Smooth muscle cell (in vitro differentiated cells): ENCODE measurements around the gene TRIM25. TPM values are rescaled to one million over a fixed set of nuclear protein-coding genes. Genes with fewer than 3 reads are reported as not detected.

Experiments
- DNase-seq: peaks from one replicate; lab custom pipeline; 2025; ENCODE audit not compliant: unreplicated experiment; lab: John Stamatoyannopoulos, UW
- H2AFZ ChIP-seq: fragments of 200-600 bp; sonication (generic); 2 replicates; pipeline ENCODE4 v1.6.0; 2016; ENCODE audit warnings: antibody characterized with exemption, low read depth, mild to moderate bottlenecking
- H3F3A ChIP-seq: fragments of 200-600 bp; sonication (generic); 2 replicates; pipeline ENCODE4 v1.6.0; 2017; ENCODE audit warnings: antibody characterized with exemption, low read depth
- H3K27ac ChIP-seq: fragments of 200-600 bp; sonication (generic); 2 replicates; pipeline ENCODE4 v1.5.1; 2016; ENCODE audit warnings: low read depth, mild to moderate bottlenecking
- H3K27me3 ChIP-seq: fragments of 200-600 bp; sonication (generic); 2 replicates; pipeline ENCODE4 v1.6.1; 2016; ENCODE audit warnings: low read depth, mild to moderate bottlenecking
- H3K36me3 ChIP-seq: fragments of 200-600 bp; sonication (generic); 2 replicates; pipeline ENCODE4 v1.5.1; 2016; ENCODE audit warnings: low read depth
- H3K4me1 ChIP-seq: fragments of 200-600 bp; sonication (generic); 2 replicates; pipeline ENCODE4 v1.5.1; 2016; ENCODE audit warnings: low read depth
- H3K4me2 ChIP-seq: fragments of 200-600 bp; sonication (generic); 2 replicates; pipeline ENCODE4 v1.6.0; 2016; ENCODE audit warnings: mild to moderate bottlenecking
- H3K4me3 ChIP-seq: fragments of 200-600 bp; sonication (generic); 2 replicates; pipeline ENCODE4 v1.5.1; 2016; ENCODE audit warnings: mild to moderate bottlenecking
- H3K79me2 ChIP-seq: fragments of 200-600 bp; sonication (generic); 2 replicates; pipeline ENCODE4 v1.6.0; 2016; ENCODE audit warnings: low read depth, mild to moderate bottlenecking
- H3K9ac ChIP-seq: fragments of 200-600 bp; sonication (generic); 2 replicates; pipeline ENCODE4 v1.6.0; 2016; ENCODE audit warnings: low read depth
- H3K9me3 ChIP-seq: fragments of 200-600 bp; sonication (generic); replicated peaks from 2 replicates; pipeline ENCODE4 v1.5.1; 2016; ENCODE audit warnings: low read depth
- H4K20me1 ChIP-seq: fragments of 200-600 bp; sonication (generic); 2 replicates; pipeline ENCODE4 v1.6.0; 2016; ENCODE audit warnings: low read depth
- WGBS: methylation state at CpG from one replicate; pipeline ENCODE4 v1.1.7; 2016; ENCODE audit warnings: low lambda C conversion rate; 5-methylcytosine and 5-hydroxymethylcytosine counted together
- polyA plus RNA-seq: library from polyadenylated mRNA; unstranded; fragments of >200 nt; fragmentation: Nextera tagmentation; extraction: Ambion mirVana; gene quantifications from 2 replicates; pipeline ENCODE4 v1.2.1, GENCODE V29; 2016
- total RNA-seq: library from RNA; depleted of rRNA; stranded (reverse); fragments of >200 nt; gene quantifications from 2 replicates; pipeline ENCODE4 v1.2.3, GENCODE V29; 2014
- TF ChIP-seq, protein P1 (sequence below): fragments of 200-600 bp; sonication (generic); IDR thresholded peaks from 2 replicates; pipeline ENCODE4 v1.5.1; 2017; ENCODE audit warnings: borderline replicate concordance, mild to moderate bottlenecking, antibody characterized with exemption; ENCODE audit not compliant: insufficient read depth, poor library complexity, severe bottlenecking

The TRIM25 gene
- total and polyA plus RNA-seq, 2 experiments from 2014 or later = 2.6 to 7.1 TPM

DNA sequence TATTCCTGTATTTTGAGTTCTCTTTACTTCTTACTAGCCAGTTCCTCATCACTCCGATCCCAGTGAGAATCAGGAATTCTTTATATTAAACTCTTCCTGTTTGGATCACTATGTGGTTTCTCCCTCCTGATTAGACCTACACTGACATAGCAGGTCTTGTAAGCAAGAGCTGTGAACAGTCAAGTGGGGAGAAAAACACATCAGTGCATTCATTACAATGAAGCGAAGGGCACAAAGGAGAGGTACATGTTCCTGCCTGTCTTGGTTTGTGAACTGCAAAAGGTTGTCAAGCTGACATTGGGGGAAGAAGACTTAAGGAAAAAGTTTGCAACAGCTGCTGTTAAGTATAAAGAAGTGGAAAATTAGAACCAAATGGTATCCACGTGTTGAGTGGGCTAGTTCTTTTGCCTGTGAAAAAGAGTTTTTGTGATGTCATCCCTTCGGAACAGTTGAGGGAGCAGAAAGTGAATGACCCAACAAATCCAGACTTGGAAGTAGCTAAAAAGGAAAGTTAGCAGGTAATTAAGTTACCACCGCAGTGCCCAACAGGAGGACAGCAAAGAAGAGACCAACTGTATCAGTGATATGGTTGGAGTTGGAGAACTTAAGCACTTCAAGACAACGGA is 23.0 kb upstream of the TRIM25 start:
- Histone ChIP-seq H4K20me1 (no peaks in the 10 kb centered on the region), H3K79me2 (no peaks in the 10 kb centered on the region), H3K27ac (no peak overlapping the region), H3K4me2 (no peak overlapping the region), H3K4me3 (no peak overlapping the region), H3K9me3 (no peaks in the 10 kb centered on the region), H3K9ac (no peak overlapping the region), H3F3A (no peaks in the 10 kb centered on the region), H3K27me3 (no peaks in the 10 kb centered on the region), H3K36me3 (no peaks in the 10 kb centered on the region), H3K4me1 (no peaks in the 10 kb centered on the region), H2AFZ (no peak overlapping the region)
- no peak for DNase-seq
- WGBS = 80% methylated on average over 6 of the region's 6 CpGs
- TF ChIP-seq, protein P1, sequence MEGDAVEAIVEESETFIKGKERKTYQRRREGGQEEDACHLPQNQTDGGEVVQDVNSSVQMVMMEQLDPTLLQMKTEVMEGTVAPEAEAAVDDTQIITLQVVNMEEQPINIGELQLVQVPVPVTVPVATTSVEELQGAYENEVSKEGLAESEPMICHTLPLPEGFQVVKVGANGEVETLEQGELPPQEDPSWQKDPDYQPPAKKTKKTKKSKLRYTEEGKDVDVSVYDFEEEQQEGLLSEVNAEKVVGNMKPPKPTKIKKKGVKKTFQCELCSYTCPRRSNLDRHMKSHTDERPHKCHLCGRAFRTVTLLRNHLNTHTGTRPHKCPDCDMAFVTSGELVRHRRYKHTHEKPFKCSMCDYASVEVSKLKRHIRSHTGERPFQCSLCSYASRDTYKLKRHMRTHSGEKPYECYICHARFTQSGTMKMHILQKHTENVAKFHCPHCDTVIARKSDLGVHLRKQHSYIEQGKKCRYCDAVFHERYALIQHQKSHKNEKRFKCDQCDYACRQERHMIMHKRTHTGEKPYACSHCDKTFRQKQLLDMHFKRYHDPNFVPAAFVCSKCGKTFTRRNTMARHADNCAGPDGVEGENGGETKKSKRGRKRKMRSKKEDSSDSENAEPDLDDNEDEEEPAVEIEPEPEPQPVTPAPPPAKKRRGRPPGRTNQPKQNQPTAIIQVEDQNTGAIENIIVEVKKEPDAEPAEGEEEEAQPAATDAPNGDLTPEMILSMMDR = no peak

DNA sequence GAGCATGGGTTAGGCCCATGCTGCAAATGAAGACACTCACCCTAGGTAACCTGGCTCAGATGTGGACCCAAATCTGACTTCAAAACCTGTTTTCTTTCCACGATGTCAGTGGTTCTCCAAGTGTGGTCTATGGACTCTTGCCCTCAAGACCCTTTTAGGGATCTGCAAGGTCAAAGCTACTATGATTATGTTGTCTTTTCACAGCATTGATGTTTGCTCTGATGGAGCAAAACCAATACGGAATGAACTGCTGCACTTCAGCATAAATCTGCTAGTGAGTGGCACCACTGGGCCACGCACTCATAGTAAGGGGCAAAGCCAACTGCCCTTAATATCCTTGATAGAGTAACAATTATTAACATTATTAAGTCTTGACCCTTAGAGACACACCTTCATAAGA is 21.6 kb upstream of the TRIM25 start:
- no peak overlapping the region for H3K4me3 ChIP-seq
- H4K20me1 ChIP-seq = no peaks in the 10 kb centered on the region
- H3K36me3 ChIP-seq = no peaks in the 10 kb centered on the region
- no peak for DNase-seq
- H3K4me2 ChIP-seq = no peak overlapping the region
- H3K27me3 ChIP-seq = no peaks in the 10 kb centered on the region
- H3K79me2 ChIP-seq = no peaks in the 10 kb centered on the region
- no peaks in the 10 kb centered on the region for H3F3A ChIP-seq
- no peaks in the 10 kb centered on the region for H3K4me1 ChIP-seq
- TF ChIP-seq, protein P1 = no peak
- H3K27ac ChIP-seq = no peak overlapping the region
- no peak overlapping the region for H3K9ac ChIP-seq
- 96% methylated on average over 3 of the region's 3 CpGs for WGBS
- H2AFZ ChIP-seq = no peak overlapping the region
- H3K9me3 ChIP-seq = no peaks in the 10 kb centered on the region

DNA sequence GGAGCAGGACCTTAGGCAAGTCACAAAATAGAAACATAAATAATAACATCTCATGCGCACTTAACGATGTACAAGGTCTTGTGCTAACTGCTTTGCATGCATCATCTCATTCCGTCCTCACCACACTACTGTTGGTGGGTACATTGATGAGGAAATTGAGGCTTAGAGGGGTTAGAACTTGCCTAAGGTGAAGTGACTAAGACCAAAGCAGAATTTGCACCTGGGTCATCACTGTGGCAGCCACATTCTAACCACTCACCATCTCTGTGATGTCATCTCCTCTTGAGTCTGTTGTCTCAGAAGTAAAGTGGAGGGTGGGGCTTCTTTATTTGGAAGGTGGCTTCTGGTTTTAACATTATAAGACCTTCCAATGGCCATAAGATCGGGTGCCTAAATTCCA is 20.4 kb upstream of the TRIM25 start:
- Histone ChIP-seq H4K20me1 (no peaks in the 10 kb centered on the region), H3K27ac (no peak overlapping the region), H3K4me1 (no peaks in the 10 kb centered on the region), H3K4me3 (no peak overlapping the region), H3F3A (no peaks in the 10 kb centered on the region), H3K9me3 (peaks cover under 1% of the 10 kb centered on the region), H3K36me3 (peaks cover 4% of the 10 kb centered on the region), H3K79me2 (no peaks in the 10 kb centered on the region), H3K4me2 (no peak overlapping the region), H3K27me3 (no peaks in the 10 kb centered on the region), H3K9ac (no peak overlapping the region), H2AFZ (no peak overlapping the region)
- DNase-seq = no peak
- TF ChIP-seq, protein P1 = no peak
- WGBS = 94% methylated on average over 4 of the region's 4 CpGs

DNA sequence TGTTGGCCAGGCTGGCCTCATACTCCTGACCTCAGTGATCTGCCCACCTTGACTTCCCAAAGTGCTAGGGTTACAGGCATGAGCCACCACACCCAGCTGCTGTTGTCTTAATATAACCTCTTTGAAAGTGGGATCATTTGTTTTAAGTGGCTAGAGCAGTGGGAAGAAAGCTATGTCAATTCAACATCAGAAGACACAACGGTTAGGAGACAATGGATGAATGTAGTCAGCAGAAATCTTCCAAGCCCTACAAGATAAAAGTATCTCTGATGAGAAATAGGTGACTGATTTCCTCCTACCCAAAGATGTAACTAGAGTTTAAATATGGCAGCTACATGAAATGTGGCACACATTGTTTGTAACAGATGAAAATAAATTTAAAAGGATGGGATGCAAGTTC is 20.0 kb upstream of the TRIM25 start:
- no peaks in the 10 kb centered on the region for H3K79me2 ChIP-seq
- no peak overlapping the region for H3K27ac ChIP-seq
- no peaks in the 10 kb centered on the region for H3K27me3 ChIP-seq
- H2AFZ ChIP-seq = no peak overlapping the region
- H3K9ac ChIP-seq = no peak overlapping the region
- no peak overlapping the region for H3K4me2 ChIP-seq
- peaks cover 4% of the 10 kb centered on the region for H3K9me3 ChIP-seq
- DNase-seq = no peak
- 97% methylated on average over 1 of the region's 1 CpG for WGBS
- H3K4me3 ChIP-seq = no peak overlapping the region
- TF ChIP-seq, protein P1 = no peak
- H3K4me1 ChIP-seq = no peaks in the 10 kb centered on the region
- H3K36me3 ChIP-seq = peaks cover 4% of the 10 kb centered on the region
- no peaks in the 10 kb centered on the region for H4K20me1 ChIP-seq
- H3F3A ChIP-seq = no peaks in the 10 kb centered on the region
